Cardiac fibroblast (primary cell): ENCODE measurements around the gene DDAH1.

Experiments used
- DNase-seq, 2 donors: peaks; one replicate each; pipeline versions ENCODE4 v3.0.0 to v3.0.0-alpha.2; 2010; ENCODE audit warnings: low read depth in 2 of 2
- H3K4me3 ChIP-seq, 2 donors: replicated peaks in 1 of 2; 1 replicate in 1 of 2; 2 replicates in 1 of 2; pipeline ENCODE4 v1.5.1; 2011; ENCODE audit warnings: low read depth in 2 of 2, low read length in 2 of 2, mild to moderate bottlenecking in 2 of 2, moderate library complexity in 1 of 2
- TF ChIP-seq, protein P1 (sequence below): IDR thresholded peaks from one replicate; pipeline ENCODE4 v1.5.1; 2011; ENCODE audit warnings: low read depth, mild to moderate bottlenecking, low read length, inconsistent platforms

The DDAH1 gene

DNA sequence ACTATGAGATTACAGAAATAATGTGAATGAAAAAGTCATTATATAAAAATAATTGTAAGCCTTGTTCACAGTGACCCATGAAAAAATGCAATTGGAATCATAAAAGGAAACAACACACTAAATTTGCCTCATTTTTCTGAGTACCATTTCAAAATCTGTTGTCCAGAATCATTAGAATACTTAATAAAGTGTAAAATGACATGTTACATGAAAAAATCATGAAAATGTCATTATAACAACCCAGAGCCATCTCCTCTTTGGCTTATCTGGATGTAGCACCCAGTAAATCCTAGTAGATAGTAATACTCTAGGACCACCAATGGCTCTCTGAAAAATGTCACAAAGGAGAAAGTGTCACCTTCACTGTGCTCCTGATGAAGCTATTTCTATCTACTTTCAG, 76.5 kb downstream of the DDAH1 start:
- DNase-seq, result no peak
- H3K4me3 ChIP-seq, result no peak overlapping the region
- TF ChIP-seq, protein P1, sequence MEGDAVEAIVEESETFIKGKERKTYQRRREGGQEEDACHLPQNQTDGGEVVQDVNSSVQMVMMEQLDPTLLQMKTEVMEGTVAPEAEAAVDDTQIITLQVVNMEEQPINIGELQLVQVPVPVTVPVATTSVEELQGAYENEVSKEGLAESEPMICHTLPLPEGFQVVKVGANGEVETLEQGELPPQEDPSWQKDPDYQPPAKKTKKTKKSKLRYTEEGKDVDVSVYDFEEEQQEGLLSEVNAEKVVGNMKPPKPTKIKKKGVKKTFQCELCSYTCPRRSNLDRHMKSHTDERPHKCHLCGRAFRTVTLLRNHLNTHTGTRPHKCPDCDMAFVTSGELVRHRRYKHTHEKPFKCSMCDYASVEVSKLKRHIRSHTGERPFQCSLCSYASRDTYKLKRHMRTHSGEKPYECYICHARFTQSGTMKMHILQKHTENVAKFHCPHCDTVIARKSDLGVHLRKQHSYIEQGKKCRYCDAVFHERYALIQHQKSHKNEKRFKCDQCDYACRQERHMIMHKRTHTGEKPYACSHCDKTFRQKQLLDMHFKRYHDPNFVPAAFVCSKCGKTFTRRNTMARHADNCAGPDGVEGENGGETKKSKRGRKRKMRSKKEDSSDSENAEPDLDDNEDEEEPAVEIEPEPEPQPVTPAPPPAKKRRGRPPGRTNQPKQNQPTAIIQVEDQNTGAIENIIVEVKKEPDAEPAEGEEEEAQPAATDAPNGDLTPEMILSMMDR, result no peak

DNA sequence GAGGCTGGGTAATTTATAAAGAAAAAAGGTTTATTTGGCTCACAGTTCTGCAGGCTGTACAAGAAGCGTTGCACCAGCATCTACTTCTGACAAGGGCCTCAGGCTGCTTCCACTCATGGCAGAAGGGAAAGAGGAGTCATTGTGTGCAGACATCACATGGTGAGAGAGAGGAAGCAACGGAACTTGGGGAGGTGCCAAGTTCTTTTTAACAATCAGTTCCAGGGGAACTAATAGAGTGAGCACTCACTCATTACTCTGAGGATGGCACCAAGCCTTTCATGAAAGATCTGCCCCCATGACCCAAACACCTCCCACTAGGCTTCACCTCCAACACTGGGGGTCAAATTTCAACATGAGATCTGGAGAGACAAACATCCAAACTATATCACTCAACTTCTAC, 77.2 kb downstream of the DDAH1 start:
- TF ChIP-seq, protein P1, result no peak
- H3K4me3 ChIP-seq, result no peak overlapping the region
- DNase-seq, result peak in 1 of 2 donors; percentile 45

DNA sequence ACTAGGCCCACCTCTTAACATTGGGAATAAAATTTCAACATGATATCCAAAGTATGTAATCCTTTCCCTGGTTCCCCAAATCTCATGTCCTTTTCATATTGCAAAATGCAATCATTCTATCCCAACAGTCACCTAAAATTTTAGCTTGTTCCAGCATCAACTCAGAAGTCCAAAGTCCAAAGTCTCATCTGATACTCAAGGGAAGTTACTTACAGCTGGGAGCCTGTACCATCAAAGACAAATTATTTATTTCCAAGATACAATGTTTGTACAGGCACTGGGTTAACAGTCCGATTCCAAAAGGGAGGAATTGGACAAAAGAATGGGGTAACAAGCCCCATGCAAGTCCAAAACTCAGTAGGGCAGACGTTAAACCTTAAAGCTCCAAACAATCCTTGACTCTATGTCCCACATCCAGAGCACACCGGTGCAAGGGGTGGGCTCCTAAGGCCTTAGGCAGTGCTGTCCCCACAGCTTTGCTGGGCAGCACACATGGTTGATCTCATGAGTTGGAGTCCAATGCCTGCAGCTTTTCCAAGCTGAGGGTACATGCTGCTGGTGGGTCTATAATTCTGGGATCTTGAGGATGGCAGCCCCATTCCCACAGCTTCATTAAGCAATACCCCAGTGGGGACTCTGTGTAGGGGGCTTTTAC, 78.8 kb downstream of the DDAH1 start:
- no peak for DNase-seq
- no peak overlapping the region for H3K4me3 ChIP-seq
- TF ChIP-seq, protein P1, result no peak

DNA sequence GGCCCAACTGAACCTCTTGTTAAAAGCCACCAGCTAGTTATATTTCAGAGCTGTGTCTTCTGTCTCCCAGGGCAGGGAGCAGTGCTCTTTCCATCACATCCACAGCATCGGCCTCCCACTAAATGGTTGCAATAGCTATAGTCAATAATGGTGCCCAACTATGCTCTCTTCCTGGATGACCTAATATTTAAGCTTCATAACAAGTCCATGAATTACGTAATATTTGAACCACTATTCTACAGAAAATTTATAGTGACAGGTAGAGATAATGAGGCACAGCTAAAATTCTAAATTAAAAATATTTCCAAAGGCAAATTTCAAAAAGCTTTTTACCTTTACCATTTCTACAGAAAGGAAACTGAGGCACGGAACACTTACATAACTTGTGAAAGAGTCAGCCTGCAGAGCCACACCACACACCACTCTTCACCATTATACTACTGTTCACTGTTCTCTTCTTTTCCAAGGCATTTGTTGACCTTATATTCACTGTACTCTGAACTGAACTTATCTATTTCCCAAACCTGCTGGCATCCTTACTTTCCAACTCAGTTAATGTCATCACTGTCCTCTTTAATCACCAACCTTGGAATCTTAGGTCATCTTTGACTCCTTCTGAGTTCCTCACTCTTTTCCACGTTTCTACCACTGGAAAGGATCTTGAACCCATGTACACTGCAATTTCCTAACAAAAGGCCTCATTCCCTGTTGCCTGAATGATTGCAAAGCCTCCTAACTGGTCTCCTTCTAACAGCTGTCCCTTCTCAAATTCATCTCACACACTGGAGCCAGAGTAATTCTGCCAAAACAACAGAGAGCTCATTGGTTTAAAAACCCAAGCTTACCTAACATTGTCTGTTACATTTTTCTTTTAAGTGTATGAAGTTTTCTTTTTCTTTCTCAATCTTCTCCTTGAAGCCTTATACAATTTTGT, 85.5 kb downstream of the DDAH1 start:
- DNase-seq, result peak; percentile 31 to 76
- TF ChIP-seq, protein P1, result no peak
- H3K4me3 ChIP-seq, result no peak overlapping the region

- TF ChIP-seq, protein P1, result no peak
- no peak for DNase-seq
- no peak overlapping the region for H3K4me3 ChIP-seq
Observed at GRCh38 chr1:85378534-85378933, 86.4 kb downstream of the DDAH1 start.

DNA sequence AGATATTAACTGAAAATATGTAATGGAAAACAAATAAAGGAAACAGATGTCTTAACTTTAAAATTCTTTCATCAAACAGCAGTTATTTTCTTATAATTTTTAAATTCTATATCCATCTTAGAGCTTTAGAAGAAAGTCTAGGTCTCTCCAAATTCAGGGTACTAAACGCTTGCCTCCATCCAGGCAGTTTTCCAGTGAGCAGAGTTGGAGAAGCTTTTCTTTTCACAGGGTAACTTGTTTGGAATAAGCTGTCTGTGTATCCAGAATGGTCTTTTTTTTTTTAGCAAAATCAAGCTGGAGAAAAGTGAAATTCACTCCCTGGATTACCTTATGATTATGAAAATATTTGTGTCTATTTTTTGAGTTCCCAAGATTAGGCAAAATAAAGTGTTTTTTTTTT, 88.6 kb downstream of the DDAH1 start:
- DNase-seq, result no peak
- TF ChIP-seq, protein P1, result no peak
- no peak overlapping the region for H3K4me3 ChIP-seq
